GM18517 (cell line): ENCODE results near the gene PIK3R5.
A peak's percentile ranks its signal among the peaks of the same experiment; 100 is the strongest.
"Not testable (repeated sequence)": the region's sequence is repeated elsewhere in the genome, so short reads cannot be mapped to it uniquely, and the experiment has no call there.

Source experiments
- ATAC-seq: cut with Tn5 transposase; IDR thresholded peaks from one replicate; pipeline ENCODE4 v1.9.1; 2021; ENCODE audit warnings: mild to moderate bottlenecking, moderate library complexity; ENCODE audit not compliant: unreplicated experiment

Gene PIK3R5

GRCh38 chr17:8861495-8862181 is 103.9 kb downstream of the PIK3R5 start:
- ATAC-seq: no peak

DNA sequence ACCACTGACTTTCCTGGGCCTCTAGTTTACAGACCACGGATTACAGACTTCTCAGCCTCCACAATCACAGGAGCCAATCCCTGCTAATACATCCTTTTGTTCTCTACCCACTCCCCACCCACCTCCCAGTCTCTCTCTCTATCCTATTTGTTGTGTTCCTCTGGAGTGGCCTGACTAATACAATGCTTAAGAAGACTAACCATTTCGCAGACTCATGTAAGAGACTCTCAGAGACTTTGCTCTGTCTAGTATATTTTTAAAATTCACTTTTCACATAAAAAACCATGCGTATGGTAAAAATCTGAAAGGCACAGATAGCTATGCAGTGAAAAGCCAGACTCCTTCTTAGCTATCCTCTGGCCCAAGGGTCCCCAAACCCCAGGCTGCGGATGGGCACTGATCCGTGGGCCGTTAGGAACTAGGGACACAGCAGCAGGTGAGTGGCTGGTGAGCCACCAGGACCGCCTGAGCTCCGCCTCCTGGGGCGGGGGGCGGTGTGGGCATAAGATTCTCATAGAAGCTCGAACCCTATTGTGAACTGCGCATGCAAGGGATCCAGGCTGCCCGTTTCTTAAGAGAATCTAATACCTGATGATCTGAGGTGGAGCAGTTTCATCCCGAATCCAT is 105.6 kb downstream of the PIK3R5 start:
- ATAC-seq: no peak

DNA sequence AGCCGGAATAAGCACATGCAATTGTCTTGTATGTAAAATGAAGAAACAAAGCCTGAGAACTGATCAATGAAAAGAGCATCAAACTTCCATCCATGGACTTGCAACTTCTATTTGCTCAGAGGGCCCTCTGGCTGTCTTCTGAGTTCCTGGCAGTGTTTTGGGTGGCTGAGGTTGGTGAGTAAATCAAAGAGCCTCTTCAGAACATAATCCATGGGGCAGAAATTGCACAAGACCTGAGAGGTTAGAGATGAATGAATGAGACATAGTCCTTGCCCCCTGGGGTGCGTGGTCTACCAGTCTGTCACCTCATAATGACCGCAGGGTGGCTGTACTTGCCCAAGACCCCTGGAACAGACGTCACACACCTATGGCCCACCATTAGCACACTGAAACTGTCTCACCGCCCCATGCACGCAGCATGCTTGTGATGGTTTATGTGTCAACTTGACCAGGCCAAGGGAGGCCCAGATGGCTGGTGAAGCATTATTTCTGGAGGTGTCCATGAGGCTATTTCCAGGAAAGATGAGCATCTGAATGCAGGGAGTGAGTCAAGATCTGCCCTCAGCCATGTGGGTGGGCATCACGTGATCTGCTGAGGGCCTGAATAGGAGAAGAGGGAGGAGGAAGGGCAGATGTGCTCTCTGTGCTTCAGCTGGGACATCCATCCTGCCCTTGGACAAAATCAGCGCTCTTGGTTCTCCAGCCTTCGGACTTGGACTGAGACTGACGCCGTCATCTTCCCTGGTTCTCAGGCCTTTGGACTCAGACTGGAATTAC is 106.3 kb downstream of the PIK3R5 start:
- no peak for ATAC-seq

DNA sequence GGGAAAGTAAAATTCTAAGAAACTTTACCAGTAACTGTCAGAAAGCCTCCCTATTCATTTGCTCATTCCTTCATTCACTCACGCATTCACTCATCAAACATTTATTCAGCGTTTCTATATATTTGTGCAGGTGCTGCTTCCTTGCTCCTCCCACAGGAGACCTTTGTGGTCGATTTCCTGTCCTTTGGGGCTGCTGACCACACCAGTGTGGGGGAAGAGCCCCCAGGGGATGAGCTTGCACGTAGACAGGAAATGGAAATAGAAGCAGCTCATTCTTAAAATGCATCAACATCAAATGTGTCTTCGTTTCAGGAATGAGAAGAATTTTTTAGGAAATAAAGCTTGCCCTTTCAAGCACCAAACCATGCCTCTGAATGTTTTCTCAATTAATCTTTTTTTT is 107.6 kb downstream of the PIK3R5 start:
- peak; percentile 46 for ATAC-seq

DNA sequence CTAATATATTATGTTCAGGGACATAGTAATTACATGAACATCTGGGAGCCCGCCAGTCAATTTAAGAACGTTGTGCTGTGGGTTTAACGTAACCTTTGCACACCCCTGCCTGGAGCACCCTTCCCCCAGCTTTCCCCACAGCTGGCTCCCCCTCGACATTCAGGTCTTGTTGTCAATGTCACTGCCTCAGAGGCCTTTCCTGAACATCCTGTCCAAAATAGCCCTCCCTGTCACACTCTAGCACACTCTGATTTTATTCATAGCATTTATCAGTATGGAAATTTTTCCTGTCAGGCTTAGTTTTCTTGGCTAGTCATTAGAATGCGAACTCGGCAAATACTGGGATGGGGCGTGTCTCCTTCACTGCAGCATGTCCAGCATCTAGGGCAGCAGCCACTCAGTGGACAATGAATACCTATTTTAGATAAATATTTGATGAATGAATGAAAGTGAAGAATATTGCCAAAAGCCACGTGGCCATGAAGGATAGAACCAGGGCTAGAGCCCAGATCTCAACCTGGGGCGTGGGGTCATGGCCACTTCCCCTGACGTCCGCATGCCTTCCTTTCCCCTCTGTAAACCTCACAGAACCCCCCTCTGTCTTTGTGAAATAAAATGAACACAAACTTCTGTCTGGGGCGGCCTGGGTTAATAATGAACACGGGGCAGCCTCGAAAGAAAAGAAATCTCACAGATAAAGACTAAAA is 108.5 kb downstream of the PIK3R5 start:
- ATAC-seq: no peak

DNA sequence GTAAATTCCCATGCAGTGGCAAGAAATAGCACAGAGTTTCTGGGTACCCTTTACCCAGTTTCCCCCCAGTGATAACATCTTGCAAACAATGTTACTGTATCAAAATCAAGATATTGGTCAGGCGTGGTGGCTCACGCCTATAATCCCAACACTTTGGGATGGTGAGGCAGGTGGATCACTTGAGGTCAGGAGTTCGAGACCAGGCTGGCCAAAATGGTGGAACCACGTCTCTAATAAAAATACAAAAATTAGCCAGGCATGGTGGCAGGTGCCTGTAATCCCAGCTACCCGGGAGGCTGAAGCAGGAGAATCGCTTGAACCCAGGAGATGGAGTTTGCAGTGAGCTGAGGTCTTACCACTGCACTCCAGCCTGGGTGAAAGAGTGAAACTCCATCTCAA is 109.3 kb downstream of the PIK3R5 start:
- ATAC-seq: not testable (repeated sequence)

DNA sequence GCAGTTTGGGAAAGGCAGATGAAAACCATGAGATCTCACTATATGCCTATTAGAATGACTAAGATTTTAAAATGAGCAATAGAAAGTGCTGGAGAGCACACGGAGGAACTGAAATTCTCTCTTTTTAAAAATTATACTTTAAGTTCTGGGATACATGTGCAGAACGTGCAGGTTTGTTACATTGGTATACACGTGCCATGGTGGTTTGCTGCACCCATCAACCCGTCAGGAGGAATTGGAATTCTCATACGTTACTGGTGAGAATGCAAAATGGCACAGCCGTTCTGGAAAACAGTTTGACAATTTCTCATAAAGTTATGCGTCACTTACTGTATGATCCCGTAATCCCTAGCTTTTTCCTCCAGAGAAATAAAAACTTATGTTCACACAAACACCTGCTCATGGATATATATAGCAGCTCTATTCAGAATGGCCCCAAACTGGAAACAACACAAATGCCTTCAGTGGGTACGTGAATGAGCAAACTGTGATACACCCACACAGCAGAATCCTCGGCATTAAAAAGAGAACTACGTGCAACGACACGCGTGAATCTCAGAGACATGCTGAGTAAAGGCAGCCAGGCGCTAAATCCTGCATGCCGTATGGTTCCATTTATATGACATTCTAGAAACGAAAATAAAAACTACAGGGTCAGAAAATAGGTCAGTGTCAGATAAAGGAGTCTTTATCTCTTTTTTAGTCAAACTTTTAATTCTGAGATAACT is 109.9 kb downstream of the PIK3R5 start:
- ATAC-seq: peak; percentile 40

GRCh38 chr17:8851600-8851999 is 113.9 kb downstream of the PIK3R5 start:
- ATAC-seq: no peak

GRCh38 chr17:8849311-8850041 is 116.0 kb downstream of the PIK3R5 start:
- no peak for ATAC-seq

- no peak for ATAC-seq
Measured at GRCh38 chr17:8847891-8848290, 117.6 kb downstream of the PIK3R5 start.

GRCh38 chr17:8846768-8847211 is 118.7 kb downstream of the PIK3R5 start:
- no peak for ATAC-seq

DNA sequence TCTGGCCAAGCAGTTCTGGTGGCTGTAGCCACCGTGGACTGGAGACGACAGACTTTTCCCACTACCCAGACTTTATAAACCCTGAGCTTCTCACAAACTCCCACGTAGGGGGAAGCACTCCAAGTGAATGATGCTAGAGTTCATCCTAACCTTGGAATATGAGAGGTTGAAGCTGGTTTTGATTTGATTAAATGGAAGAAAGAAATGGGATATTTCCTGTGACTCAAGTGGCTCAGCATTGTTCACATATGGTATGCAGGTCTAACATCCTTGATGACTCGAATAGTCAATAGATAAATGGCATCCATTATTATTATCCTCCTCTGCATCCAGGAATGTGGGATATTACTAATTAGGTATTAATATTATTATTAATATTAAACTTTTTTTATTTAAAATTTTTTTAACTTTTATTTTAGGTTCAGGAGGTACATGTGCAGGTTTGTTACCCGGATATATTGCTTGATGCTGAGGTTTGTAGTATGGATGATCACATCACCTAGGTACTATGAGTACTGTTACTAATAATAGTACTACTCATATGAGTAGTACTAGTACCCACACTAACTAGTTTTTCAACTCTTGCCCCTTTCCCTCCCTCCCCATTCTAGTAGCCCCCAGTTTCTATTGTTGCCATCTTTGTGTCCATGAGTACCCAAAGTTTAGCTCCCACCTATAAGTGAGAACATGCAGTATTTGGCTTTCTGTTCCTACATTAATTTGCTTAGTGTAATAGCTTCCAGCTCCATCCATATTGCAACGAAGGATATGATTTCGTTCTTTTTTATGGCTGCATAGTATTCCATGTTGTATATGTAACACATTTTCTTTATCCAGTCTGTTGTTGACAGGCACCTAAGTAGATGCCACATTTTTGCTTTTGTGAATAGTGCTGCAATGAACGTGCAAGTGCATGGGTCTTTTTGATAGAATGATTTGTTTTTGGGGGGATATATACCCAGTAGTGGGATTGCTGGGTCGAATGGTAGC is 121.0 kb downstream of the PIK3R5 start:
- ATAC-seq: no peak

DNA sequence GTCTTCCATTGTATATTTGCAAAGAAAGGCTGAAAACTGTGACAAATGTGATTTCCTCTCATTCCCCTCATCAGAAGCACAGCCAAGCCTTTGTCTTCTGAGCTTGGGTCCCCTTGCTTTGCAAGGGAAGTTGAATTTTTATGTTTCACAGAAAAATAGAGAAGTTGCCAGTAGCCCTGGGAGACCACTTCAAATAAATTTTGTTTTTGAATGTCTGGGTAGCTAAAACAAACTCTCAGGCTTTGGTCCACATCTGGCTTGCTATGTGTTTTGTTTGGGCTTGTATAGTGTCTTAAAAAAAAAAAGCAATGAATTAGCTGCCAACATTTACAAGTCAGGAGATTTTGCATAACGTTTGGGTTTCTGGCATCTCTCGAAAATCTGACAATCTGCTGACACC is 122.2 kb downstream of the PIK3R5 start:
- ATAC-seq: no peak

- ATAC-seq: no peak
Measured at GRCh38 chr17:8841844-8842243, 123.7 kb downstream of the PIK3R5 start.

GRCh38 chr17:8839410-8839935 is 126.0 kb downstream of the PIK3R5 start:
- ATAC-seq: no peak

- ATAC-seq: no peak
Measured at GRCh38 chr17:8838551-8839095, 126.9 kb downstream of the PIK3R5 start.

DNA sequence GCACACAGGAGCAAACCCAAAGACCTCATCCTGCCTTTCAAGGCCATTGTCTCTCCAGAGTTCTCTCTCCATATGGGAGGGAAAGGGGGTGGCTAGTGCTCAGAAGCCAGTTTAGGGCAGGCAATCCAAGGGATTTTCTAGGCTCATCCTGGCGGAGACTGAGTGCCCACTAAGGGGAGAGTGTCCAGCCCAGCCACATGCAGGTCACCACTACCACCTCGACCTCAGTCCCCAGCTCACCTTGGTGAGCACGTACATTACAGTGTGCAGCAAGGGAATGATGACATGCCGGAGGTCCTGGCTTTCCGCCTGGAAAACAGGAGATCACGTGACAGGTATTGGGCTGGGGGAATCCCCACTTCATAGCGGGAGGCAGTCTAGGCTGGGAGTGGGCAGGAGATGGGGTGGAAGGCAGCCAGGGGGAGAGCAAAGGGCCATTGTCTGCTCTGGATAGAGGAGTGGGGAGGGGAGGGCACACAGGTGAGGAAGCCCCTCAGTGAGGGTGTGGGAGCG is 127.9 kb downstream of the PIK3R5 start:
- no peak for ATAC-seq
